ENCODE measurements around the gene MSLN.

MSLN gene

DNA sequence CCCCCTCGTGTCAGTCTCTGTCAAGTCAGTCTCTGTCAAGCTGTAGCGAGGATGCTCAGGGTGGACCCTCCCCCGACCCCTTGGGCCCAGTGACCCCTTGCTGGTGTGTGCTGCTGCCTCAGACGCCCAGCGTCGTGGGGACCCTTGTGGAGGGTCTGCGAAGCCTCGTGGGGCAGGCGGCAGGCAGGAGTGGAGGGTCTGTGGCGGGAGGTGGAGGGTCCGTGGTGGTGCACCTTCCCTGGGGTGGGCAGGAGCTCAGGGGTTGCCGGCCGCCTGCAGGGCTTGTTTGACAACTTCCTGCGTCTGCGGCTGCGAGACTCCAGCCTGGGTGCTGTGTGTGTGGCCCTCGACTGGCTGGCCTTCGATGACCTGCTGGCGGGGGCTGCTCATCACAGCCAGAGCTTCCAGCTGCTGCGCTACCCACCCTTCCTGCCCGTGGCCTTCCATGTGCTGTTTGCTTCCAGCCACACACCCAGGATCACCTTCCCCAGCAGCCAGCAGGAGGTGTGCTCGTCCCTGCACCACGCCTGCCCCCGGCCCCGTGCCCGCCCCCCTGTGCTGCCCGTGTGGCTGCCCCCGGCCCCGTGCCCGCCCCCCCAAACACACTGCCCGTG, 34.4 kb downstream of the MSLN start:
- DNase-seq: no peak

- DNase-seq: no peak
Observed at GRCh38 chr16:795580-796229, 35.2 kb downstream of the MSLN start.

DNA sequence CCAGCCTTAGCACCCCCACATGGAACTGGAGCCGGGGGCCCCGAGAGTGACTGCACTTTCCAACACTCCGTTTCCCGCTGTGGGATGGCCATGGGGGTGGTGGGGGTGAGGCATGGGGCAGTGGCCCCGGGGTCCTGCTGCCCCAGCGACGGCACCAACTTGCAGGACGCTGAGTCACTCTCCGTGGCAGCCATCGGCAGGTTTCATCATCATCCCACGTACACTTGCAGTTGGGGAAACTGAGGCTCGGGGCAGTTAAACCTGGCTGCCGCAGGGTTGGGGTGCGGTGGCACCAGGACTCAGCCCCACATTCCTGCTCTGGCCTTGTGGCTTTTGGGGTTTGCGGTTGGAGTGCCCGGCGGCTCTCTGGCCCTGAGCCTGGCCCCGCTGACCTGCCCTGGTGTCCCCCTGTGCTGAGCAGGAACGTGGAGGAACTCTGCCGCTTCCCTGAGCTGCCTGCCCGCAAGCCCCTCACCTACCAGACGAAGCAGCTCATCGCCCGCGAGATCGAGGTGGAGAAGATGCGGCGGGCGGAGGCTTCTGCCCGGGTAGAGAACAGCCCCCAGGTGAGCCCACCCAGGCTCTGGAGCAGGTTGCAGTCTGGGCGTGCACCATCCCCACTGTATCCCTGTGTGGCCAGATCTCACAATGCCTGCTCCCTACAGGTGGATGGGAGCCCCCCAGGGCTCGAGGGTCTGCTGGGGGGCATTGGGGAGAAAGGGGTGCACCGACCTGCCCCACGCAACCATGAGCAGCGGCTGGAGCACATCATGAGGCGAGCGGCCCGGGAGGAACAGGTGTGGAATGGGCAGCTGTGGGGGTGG, 36.0 kb downstream of the MSLN start:
- no peak for DNase-seq

DNA sequence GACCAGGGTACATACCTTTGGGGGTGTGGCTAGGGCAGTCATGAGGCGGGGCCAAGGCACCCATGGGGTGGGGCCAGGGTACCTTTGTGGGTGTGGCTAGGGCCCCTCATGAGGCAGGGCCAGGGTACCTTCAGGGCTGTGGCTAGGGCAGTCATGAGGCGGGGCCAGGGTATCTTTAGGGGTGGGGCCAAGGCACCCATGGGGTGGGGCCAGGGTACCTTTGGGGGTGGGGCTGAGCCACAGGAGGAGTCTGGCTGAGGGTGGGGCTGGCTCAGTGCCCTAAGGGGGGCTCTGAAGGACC, 36.5 kb downstream of the MSLN start:
- DNase-seq: no peak

- no peak for DNase-seq
Observed at GRCh38 chr16:797686-798085, 37.2 kb downstream of the MSLN start.

- no peak for DNase-seq
Observed at GRCh38 chr16:798666-799065, 38.1 kb downstream of the MSLN start.

GRCh38 chr16:799111-799947, 38.8 kb downstream of the MSLN start:
- DNase-seq: no peak

GRCh38 chr16:799948-800833, 39.7 kb downstream of the MSLN start, which contains the start of gene GNG13:
Gene GNG13, minus strand, starts transcription at chr16:800734. Its CDS starts 1,657 bp downstream, at chr16:799077.
- DNase-seq: peak; percentile 2

- DNase-seq: no peak
Observed at GRCh38 chr16:800834-801511, 40.4 kb downstream of the MSLN start.

DNA sequence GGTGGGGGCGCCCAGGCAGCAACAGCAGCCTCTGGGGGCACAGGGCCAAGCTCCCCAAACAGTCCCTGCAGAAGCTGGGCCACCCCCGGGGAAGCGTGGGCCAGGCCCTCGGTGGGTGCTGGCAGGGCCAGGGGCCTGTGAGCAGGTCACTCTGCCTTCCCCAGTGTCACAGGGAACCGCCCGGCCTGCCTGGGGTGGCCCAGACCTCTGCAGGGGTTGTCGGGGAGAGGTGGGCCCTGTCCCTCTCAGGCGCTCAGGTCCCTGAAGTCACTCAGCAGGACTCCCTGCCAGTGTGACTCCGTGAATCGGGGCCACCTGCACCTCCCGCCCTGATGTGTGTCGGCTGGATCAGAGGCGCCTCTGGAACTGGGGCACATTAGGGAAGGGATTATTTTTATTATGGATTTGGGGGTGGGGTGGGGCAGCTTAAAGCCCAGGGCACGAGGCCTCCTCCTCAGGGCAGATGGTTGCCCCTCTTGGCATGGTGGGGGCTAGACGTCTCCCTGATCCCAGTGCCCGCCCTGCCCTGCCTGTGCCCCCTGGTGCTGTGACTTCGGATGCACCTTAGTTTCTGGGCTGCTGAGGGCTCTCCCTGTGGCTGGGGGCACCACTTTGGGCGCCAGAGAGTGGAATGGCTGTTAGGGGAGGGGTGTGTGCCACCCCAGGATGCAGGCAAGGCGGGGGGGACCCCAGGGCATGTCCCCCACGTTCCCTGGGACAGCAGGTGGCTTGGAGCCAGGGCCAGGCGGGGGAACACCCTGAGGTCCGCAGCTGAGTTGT, 41.2 kb downstream of the MSLN start:
- DNase-seq: no peak

DNA sequence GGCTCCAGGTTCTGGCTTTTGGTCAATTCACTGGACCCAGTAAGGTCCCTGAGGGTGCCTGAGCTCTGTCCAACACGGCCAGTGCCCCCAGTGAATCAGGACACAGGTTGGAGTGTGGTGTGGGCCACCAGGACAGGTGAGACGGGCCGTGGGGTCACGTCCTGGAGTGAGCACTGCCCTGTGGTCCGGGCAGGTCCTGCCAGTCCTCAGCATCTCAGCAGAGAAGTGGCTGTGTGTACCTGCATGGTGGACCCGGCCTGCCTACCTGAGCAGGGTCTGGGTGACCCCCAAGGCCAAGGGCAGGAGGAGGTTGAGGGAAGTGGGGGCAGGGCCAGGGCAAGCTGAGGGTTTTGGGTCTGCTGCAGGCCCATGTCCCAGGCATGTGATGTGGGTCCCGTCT, 41.9 kb downstream of the MSLN start:
- no peak for DNase-seq

- DNase-seq: no peak
Observed at GRCh38 chr16:802914-803753, 42.6 kb downstream of the MSLN start.

- DNase-seq: no peak
Observed at GRCh38 chr16:803754-804080, 43.2 kb downstream of the MSLN start.

DNA sequence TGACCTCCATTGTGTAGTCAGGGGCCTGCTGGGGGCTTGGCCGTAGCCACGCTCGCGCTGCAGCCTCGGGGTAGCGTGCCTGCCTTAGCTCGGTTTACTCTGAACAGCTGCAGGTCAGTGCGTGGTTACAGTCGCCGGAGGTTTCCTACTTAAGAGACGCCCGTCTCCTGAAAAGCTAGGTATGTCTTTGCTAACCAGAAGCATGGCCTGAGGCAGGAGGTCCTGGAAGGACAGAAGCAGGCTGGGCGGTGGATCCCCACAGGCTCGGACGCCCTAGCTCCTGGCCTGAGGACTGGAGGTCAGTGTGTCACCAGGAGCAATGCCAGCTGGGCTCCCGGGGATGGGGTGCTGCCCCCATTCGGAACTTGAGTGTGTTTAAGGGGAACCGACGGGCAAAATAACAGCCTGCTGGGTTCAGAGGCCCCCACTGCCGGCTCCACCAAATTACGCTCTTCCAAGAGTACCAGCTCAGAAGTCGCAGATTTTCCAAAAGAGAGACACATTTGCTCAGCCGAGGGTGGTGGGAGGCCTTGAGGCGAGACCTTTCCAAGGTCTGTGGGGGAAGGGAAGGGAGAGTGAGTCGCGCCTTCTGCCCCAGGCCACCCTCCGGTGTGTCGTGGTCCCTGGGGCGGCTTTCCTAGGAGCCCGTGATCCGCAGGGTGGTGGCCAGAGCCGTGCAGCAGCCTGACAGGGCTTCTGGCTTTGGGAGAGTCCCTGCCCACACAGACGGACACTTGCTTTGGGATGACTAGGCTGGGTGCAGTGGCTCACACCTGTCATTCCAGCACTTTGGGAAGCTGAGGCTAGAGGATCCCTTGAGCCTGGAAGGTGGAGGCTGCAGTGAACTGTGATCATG, 43.9 kb downstream of the MSLN start:
- DNase-seq: no peak

- no peak for DNase-seq
Observed at GRCh38 chr16:805474-805873, 44.9 kb downstream of the MSLN start.

DNA sequence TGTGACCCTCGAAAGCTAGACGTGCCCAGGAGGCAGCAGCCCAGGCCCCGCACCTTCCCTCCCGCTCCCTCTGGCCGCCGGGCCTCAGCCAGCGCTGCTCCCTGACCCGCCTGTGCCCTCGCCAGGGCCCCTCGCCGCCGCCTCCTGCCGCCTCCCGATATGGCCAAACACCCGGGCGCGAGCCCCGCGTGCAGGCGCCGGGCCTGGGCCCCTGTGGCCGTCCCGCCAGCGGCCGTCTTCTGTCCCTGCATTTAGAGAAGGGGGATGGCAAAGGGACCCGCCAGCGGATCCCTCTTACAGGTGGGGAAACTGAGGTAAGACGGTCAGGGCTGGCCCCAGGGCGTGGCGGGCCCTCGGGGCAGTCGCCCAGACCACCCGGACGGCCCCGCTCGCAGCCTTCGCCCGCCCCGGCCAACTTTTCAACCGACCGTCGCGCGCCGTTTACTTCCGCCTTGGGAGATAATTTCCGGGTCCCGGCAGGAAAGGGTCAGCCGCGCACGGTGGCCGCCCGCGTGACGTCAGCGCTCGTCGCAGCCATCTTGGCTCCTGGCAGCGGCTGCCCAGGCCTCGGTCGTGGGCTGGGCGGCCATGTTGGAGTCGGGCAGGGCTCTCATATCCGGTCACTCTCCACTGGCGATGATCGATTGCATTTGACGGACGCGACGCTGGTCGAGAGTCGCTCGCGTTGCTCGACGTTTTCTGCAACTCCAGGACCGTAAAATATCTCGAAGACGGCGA, 47.0 kb downstream of the MSLN start:
- peak; percentile 76 for DNase-seq

DNA sequence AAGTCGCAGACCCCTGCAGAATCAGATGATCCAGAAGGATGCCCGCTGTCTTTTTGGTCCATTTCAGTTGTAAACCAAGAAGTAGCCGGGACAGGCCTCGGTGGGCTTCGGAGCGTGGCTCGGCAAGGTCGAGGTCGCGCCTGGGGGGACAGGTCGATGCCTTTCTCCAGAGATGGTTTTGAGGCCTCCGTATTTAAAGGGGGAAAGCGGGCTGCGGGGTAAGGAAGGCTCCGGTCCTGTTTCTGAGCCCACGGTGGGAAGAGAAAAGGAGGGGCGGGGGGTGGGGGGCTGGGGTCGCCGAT, 47.5 kb downstream of the MSLN start:
- DNase-seq: no peak

- no peak for DNase-seq
Observed at GRCh38 chr16:813204-813915, 52.8 kb downstream of the MSLN start.
